CD4-positive, alpha-beta T cell (primary cell): ENCODE results near the gene RIT1. TPM values are rescaled to one million over a fixed set of nuclear protein-coding genes. Genes with fewer than 3 reads are reported as not detected.

Source experiments
- ATAC-seq: fragments of 200-7000 bp; cut with Tn5 transposase; one replicate; pipeline ENCODE4 v1.10.0; 2022; ENCODE audit warnings: mild to moderate bottlenecking; ENCODE audit not compliant: poor library complexity
- CTCF ChIA-PET: fragments of 350-600 bp; sonication (Branson Sonifier 250); formaldehyde crosslinking; loops from one replicate; lab custom pipeline; 2021; ENCODE audit warnings: antibody characterized with exemption, inconsistent platforms; lab: Charles Lee
- POLR2A ChIA-PET: fragments of 350-600 bp; sonication (Branson Sonifier 250); formaldehyde crosslinking; loops from one replicate; lab custom pipeline; 2021; ENCODE audit warnings: antibody characterized with exemption, inconsistent platforms; lab: Charles Lee
- DNase-seq, 14 experiments: peaks; one replicate each; pipeline ENCODE4 v3.0.0-alpha.2; 2013 to 2020; ENCODE audit warnings: mixed read lengths in 2 of 14
- H3K27ac ChIP-seq, 2 donors: one replicate each; pipeline versions ENCODE4 v1.5.1 to v1.7.0; 2013; ENCODE audit warnings: low read length in 2 of 2, low read depth in 1 of 2, mild to moderate bottlenecking in 1 of 2
- H3K27me3 ChIP-seq, 2 experiments: 1 replicate in 1 of 2; 2 replicates in 1 of 2; pipeline versions ENCODE4 v1.6.1 to v1.7.0; 2013; ENCODE audit warnings: low read length in 2 of 2, control low read depth in 1 of 2, mild to moderate bottlenecking in 1 of 2, moderate library complexity in 1 of 2; ENCODE audit not compliant: insufficient read depth in 2 of 2, control insufficient read depth in 1 of 2
- H3K36me3 ChIP-seq: one replicate; pipeline ENCODE4 v1.6.1; 2013; ENCODE audit warnings: low read length, control low read depth; ENCODE audit not compliant: insufficient read depth
- H3K4me1 ChIP-seq: one replicate; pipeline ENCODE4 v1.6.1; 2013; ENCODE audit warnings: low read length, control low read depth; ENCODE audit not compliant: insufficient read depth
- H3K4me3 ChIP-seq: one replicate; pipeline ENCODE4 v1.5.1; 2013; ENCODE audit warnings: mild to moderate bottlenecking, low read length, moderate library complexity
- H3K9me3 ChIP-seq, 2 experiments: 1 replicate in 1 of 2; 2 replicates in 1 of 2; pipeline versions ENCODE4 v1.6.1 to v1.7.0; 2013; ENCODE audit warnings: low read length in 2 of 2, mild to moderate bottlenecking in 2 of 2, control low read depth in 1 of 2, moderate library complexity in 1 of 2; ENCODE audit not compliant: control insufficient read depth in 1 of 2, insufficient read depth in 1 of 2
- H3K27ac Mint-ChIP-seq: one replicate; pipeline ENCODE4 v1.8.0; 2020; ENCODE audit warnings: mixed read lengths
- H3K27me3 Mint-ChIP-seq: one replicate; pipeline ENCODE4 v1.8.0; 2021; ENCODE audit warnings: mixed read lengths
- H3K36me3 Mint-ChIP-seq: one replicate; pipeline ENCODE4 v1.8.0; 2021; ENCODE audit warnings: low read depth, mixed read lengths
- H3K4me1 Mint-ChIP-seq: one replicate; pipeline ENCODE4 v1.8.0; 2021; ENCODE audit warnings: low read depth, mixed read lengths
- H3K4me3 Mint-ChIP-seq: one replicate; pipeline ENCODE4 v1.8.0; 2020; ENCODE audit warnings: mild to moderate bottlenecking, mixed read lengths
- H3K9me3 Mint-ChIP-seq: one replicate; pipeline ENCODE4 v1.8.0; 2020; ENCODE audit warnings: mixed read lengths
- intact Hi-C, 2 experiments: fragments of 100-400 bp; cut with DNase I in 1 of 2; cut with micrococcal nuclease in 1 of 2; formaldehyde crosslinking; loops; one replicate each; pipeline versions ENCODE4 v1.15.1 to v1.9.0; 2023 to 2025; cut with DNase I, micrococcal nuclease
- total RNA-seq, 174 experiments: library from RNA in 2 of 174; stranded (reverse) in 2 of 174; gene quantifications; one replicate each; pipeline ENCODE4 v1.2.3 and lab custom pipeline; 2021 to 2026
- TF ChIP-seq, protein P1 (sequence below): fragments of 200-600 bp; IDR thresholded peaks from one replicate; pipeline ENCODE4 v1.8.0; 2022; ENCODE audit warnings: antibody characterized with exemption, mild to moderate bottlenecking

Gene RIT1
- total RNA-seq, 2 experiments from 2014 or later: 66.2 to 67.0 TPM

GRCh38 chr1:155873860-155874259 is 37.3 kb downstream of the RIT1 start:
- Histone ChIP-seq H3K27ac (no peak overlapping the region), H3K4me3 (no peak overlapping the region), H3K27me3 (no peaks in the 10 kb centered on the region), H3K4me1 (no peaks in the 10 kb centered on the region), H3K9me3 (no peaks in the 10 kb centered on the region), H3K36me3 (no peaks in the 10 kb centered on the region)
- Mint-ChIP-seq H3K27ac (no peak overlapping the region), H3K27me3 (no peaks in the 10 kb centered on the region), H3K36me3 (no peaks in the 10 kb centered on the region), H3K4me3 (no peak overlapping the region), H3K4me1 (no peaks in the 10 kb centered on the region), H3K9me3 (no peaks in the 10 kb centered on the region)
- no peak for DNase-seq
- ATAC-seq: no peak
- intact Hi-C loops: no loop called here
- CTCF ChIA-PET: no interaction called here
- POLR2A ChIA-PET: no interaction called here
- TF ChIP-seq, protein P1, sequence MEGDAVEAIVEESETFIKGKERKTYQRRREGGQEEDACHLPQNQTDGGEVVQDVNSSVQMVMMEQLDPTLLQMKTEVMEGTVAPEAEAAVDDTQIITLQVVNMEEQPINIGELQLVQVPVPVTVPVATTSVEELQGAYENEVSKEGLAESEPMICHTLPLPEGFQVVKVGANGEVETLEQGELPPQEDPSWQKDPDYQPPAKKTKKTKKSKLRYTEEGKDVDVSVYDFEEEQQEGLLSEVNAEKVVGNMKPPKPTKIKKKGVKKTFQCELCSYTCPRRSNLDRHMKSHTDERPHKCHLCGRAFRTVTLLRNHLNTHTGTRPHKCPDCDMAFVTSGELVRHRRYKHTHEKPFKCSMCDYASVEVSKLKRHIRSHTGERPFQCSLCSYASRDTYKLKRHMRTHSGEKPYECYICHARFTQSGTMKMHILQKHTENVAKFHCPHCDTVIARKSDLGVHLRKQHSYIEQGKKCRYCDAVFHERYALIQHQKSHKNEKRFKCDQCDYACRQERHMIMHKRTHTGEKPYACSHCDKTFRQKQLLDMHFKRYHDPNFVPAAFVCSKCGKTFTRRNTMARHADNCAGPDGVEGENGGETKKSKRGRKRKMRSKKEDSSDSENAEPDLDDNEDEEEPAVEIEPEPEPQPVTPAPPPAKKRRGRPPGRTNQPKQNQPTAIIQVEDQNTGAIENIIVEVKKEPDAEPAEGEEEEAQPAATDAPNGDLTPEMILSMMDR: no peak

- TF ChIP-seq, protein P1: no peak
- ChIA-PET POLR2A (interaction anchor here (0.7 to 1.0 kb wide), 3 partner anchors 16 to 644 kb away, joined by 3 read pairs; no protein-coding TSS in a partner anchor), CTCF (no interaction called here)
- DNase-seq (no peak), ATAC-seq (no peak)
- peaks cover 7% of the 10 kb centered on the region for H3K36me3 ChIP-seq
- H3K4me3 ChIP-seq: no peak overlapping the region
- Mint-ChIP-seq H3K27me3 (no peaks in the 10 kb centered on the region), H3K9me3 (no peaks in the 10 kb centered on the region), H3K4me1 (no peaks in the 10 kb centered on the region), H3K27ac (no peak overlapping the region), H3K36me3 (no peaks in the 10 kb centered on the region), H3K4me3 (no peak overlapping the region)
- no peak overlapping the region for H3K27ac ChIP-seq
- peaks cover 2% of the 10 kb centered on the region for H3K4me1 ChIP-seq
- H3K27me3 ChIP-seq: no peaks in the 10 kb centered on the region
- intact Hi-C loops: no loop called here
- H3K9me3 ChIP-seq: no peaks in the 10 kb centered on the region
Measured at GRCh38 chr1:155872527-155872926, 38.6 kb downstream of the RIT1 start.

GRCh38 chr1:155871390-155871789 is 39.8 kb downstream of the RIT1 start:
- ChIA-PET POLR2A (no interaction called here), CTCF (interaction anchor here (1.1 kb wide), 1 partner anchor 14 kb away, joined by 3 read pairs; the partner anchor contains the start of gene GON4L)
- Histone ChIP-seq H3K27me3 (no peaks in the 10 kb centered on the region), H3K36me3 (peaks cover 7% of the 10 kb centered on the region), H3K27ac (no peak overlapping the region), H3K9me3 (no peaks in the 10 kb centered on the region), H3K4me3 (no peak overlapping the region), H3K4me1 (peaks cover 2% of the 10 kb centered on the region)
- Mint-ChIP-seq H3K9me3 (no peaks in the 10 kb centered on the region), H3K36me3 (no peaks in the 10 kb centered on the region), H3K4me3 (no peak overlapping the region), H3K27ac (no peak overlapping the region), H3K4me1 (no peaks in the 10 kb centered on the region), H3K27me3 (no peaks in the 10 kb centered on the region)
- TF ChIP-seq, protein P1: no peak
- ATAC-seq: no peak
- intact Hi-C loops: no loop called here
- DNase-seq: no peak
